ENCODE measurements around the gene LYST. TPM values are rescaled to one million over a fixed set of nuclear protein-coding genes. Genes with fewer than 3 reads are reported as not detected.
"Not testable (repeated sequence)": the region's sequence is repeated elsewhere in the genome, so short reads cannot be mapped to it uniquely, and the experiment has no call there.

Gene LYST, protein sequence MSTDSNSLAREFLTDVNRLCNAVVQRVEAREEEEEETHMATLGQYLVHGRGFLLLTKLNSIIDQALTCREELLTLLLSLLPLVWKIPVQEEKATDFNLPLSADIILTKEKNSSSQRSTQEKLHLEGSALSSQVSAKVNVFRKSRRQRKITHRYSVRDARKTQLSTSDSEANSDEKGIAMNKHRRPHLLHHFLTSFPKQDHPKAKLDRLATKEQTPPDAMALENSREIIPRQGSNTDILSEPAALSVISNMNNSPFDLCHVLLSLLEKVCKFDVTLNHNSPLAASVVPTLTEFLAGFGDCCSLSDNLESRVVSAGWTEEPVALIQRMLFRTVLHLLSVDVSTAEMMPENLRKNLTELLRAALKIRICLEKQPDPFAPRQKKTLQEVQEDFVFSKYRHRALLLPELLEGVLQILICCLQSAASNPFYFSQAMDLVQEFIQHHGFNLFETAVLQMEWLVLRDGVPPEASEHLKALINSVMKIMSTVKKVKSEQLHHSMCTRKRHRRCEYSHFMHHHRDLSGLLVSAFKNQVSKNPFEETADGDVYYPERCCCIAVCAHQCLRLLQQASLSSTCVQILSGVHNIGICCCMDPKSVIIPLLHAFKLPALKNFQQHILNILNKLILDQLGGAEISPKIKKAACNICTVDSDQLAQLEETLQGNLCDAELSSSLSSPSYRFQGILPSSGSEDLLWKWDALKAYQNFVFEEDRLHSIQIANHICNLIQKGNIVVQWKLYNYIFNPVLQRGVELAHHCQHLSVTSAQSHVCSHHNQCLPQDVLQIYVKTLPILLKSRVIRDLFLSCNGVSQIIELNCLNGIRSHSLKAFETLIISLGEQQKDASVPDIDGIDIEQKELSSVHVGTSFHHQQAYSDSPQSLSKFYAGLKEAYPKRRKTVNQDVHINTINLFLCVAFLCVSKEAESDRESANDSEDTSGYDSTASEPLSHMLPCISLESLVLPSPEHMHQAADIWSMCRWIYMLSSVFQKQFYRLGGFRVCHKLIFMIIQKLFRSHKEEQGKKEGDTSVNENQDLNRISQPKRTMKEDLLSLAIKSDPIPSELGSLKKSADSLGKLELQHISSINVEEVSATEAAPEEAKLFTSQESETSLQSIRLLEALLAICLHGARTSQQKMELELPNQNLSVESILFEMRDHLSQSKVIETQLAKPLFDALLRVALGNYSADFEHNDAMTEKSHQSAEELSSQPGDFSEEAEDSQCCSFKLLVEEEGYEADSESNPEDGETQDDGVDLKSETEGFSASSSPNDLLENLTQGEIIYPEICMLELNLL (N-terminal part only)
- total RNA-seq, result 78.4 TPM
- long read RNA-seq, full-length matches to known transcripts, result 1 of 34 reads
- long read RNA-seq, partial matches to known transcripts, result 14 of 34 reads
- long read RNA-seq, other reads (novel, unspliced or antisense), result 19 of 34 reads

DNA sequence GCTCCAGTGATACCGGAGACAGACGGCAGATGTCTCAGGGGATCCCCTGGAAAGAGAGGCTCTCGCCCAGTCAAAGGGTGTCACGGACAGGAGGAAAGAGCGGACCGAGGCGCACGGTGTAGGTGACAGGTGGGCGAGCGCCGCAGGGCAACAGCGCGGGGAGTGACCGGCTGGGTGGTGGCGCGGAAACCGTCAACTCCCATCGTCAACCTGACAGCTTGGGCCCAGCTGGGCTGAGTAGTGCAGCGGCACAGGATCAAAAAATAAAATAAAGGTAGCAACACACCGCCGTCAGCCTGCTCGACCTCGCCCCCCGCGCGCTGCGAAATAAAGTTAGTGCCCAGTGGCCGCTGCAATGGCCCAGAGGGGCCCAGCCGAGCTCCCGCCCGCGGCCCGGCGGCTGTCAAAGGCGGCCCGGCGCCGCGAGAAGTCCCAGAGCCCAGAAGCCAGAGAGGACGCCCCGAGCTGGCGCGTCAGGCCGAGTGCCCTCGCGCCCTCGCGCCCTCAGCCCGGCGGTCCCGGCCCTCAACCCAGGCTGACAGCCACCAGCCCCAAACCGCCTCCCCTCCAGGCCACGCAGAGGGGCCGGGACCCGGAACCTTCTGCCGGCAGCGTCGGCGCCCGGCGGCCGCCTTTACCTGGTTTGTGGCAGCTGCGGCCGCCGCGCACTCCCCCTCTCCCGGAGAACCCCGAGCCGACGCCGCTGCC is at the start of gene LYST:
Gene LYST, minus strand, starts transcription at position 702 of the 708 bp plus-strand sequence. CDS start 36,489 bp downstream, outside the sequence.
- DNase-seq, result peak; percentile 80
- peak within 1 kb of the TSS; percentile 98 for H3K4me3 ChIP-seq
- no peaks in the 10 kb centered on the region for H3K27me3 ChIP-seq
- intact Hi-C loops (cut with DNase I), result no loop called here
- H3K36me3 ChIP-seq, result no peaks in the 10 kb centered on the region
- peak; percentile 72 for ATAC-seq
- TF ChIP-seq, protein P1, sequence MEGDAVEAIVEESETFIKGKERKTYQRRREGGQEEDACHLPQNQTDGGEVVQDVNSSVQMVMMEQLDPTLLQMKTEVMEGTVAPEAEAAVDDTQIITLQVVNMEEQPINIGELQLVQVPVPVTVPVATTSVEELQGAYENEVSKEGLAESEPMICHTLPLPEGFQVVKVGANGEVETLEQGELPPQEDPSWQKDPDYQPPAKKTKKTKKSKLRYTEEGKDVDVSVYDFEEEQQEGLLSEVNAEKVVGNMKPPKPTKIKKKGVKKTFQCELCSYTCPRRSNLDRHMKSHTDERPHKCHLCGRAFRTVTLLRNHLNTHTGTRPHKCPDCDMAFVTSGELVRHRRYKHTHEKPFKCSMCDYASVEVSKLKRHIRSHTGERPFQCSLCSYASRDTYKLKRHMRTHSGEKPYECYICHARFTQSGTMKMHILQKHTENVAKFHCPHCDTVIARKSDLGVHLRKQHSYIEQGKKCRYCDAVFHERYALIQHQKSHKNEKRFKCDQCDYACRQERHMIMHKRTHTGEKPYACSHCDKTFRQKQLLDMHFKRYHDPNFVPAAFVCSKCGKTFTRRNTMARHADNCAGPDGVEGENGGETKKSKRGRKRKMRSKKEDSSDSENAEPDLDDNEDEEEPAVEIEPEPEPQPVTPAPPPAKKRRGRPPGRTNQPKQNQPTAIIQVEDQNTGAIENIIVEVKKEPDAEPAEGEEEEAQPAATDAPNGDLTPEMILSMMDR (IDR thresholded peaks at IDR 0.05), result peak; percentile 43
- H3K9me3 ChIP-seq, result no peaks in the 10 kb centered on the region
- peaks cover 38% of the 10 kb centered on the region for H3K4me1 ChIP-seq
- H3K27ac ChIP-seq, result peak within 1 kb of the TSS; percentile 99

GRCh38 chr1:235915489-235915888 is 48.8 kb upstream of the LYST start:
- not testable (repeated sequence) for H3K9me3 ChIP-seq, ATAC-seq

GRCh38 chr1:235913311-235913710 is 46.6 kb upstream of the LYST start:
- no peaks in the 10 kb centered on the region for H3K36me3 ChIP-seq
- no peak overlapping the region for H3K27ac ChIP-seq
- intact Hi-C loops (cut with DNase I), result no loop called here
- no peak for ATAC-seq
- no peak for DNase-seq
- peaks cover 19% of the 10 kb centered on the region for H3K4me1 ChIP-seq
- H3K9me3 ChIP-seq, result no peaks in the 10 kb centered on the region
- no peak overlapping the region for H3K4me3 ChIP-seq
- no peaks in the 10 kb centered on the region for H3K27me3 ChIP-seq
- TF ChIP-seq, protein P1 (IDR thresholded peaks at IDR 0.05), result no peak

More at GRCh38 chr1:235915489-235915888, 48.8 kb upstream of the LYST start:
- DNase-seq; H3K36me3 ChIP-seq; intact Hi-C loops (cut with DNase I); H3K27me3 ChIP-seq; H3K4me3 ChIP-seq; H3K27ac ChIP-seq: not testable (repeated sequence)
- H3K4me1 ChIP-seq, result peaks cover 30% of the 10 kb centered on the region

GRCh38 chr1:235911876-235912275 is 45.2 kb upstream of the LYST start:
- Histone ChIP-seq H3K36me3 (no peaks in the 10 kb centered on the region), H3K4me3 (no peak overlapping the region), H3K4me1 (peaks cover 4% of the 10 kb centered on the region), H3K9me3 (no peaks in the 10 kb centered on the region), H3K27ac (no peak overlapping the region), H3K27me3 (no peaks in the 10 kb centered on the region)
- ATAC-seq (no peak), DNase-seq (no peak)
- TF ChIP-seq, protein P1 (IDR thresholded peaks at IDR 0.05), result no peak
- intact Hi-C loops (cut with DNase I), result no loop called here

GRCh38 chr1:235911300-235911662 is 44.6 kb upstream of the LYST start:
- no peak for ATAC-seq
- intact Hi-C loops (cut with DNase I), result no loop called here
- Histone ChIP-seq H3K36me3 (no peaks in the 10 kb centered on the region), H3K27ac (no peak overlapping the region), H3K4me3 (no peak overlapping the region), H3K9me3 (no peaks in the 10 kb centered on the region), H3K27me3 (no peaks in the 10 kb centered on the region), H3K4me1 (no peaks in the 10 kb centered on the region)
- no peak for DNase-seq
- TF ChIP-seq, protein P1 (IDR thresholded peaks at IDR 0.05), result no peak

Measured in upper lobe of right lung (tissue), 1 donor.